ENCODE measurements around the gene MEI4.

Gene MEI4

DNA sequence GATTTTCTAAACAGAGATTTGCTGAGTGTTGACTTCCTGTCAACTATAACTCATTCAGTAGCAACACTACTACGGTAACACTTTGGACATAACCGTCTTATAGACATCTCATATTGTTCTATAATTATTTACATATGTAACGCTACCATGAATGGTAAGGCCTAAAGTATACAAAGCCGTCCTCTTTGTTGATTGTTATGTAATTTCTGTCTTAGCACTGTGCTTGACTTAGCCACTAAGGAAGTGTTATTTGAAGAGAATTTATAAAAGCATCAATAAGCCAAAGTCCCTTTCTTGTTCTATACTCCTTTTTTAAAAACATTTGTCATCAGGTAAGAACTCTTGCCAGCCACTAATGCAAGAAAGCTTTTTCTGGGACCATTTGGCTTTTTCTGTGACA is 240.6 kb downstream of the MEI4 start:
- Histone ChIP-seq H3K9ac (no peak overlapping the region), H4K20me1 (ENCODE audit: insufficient read depth) (no peaks in the 10 kb centered on the region), H3K4me3 (IDR thresholded peaks at IDR 0.05; ENCODE audit: insufficient read depth, low read depth, low read length) (no peak overlapping the region), H3K36me3 (ENCODE audit: insufficient read depth) (no peaks in the 10 kb centered on the region), H3K4me2 (no peak overlapping the region), H2AFZ (ENCODE audit: low read depth) (no peak overlapping the region), H3K27me3 (ENCODE audit: insufficient read depth, low read depth) (no peaks in the 10 kb centered on the region), H3K79me2 (ENCODE audit: insufficient read depth, low read depth) (no peaks in the 10 kb centered on the region), H3K4me1 (ENCODE audit: low read depth, poor library complexity, severe bottlenecking) (no peaks in the 10 kb centered on the region), H3K27ac (no peak overlapping the region)
- TF ChIP-seq, protein P1, sequence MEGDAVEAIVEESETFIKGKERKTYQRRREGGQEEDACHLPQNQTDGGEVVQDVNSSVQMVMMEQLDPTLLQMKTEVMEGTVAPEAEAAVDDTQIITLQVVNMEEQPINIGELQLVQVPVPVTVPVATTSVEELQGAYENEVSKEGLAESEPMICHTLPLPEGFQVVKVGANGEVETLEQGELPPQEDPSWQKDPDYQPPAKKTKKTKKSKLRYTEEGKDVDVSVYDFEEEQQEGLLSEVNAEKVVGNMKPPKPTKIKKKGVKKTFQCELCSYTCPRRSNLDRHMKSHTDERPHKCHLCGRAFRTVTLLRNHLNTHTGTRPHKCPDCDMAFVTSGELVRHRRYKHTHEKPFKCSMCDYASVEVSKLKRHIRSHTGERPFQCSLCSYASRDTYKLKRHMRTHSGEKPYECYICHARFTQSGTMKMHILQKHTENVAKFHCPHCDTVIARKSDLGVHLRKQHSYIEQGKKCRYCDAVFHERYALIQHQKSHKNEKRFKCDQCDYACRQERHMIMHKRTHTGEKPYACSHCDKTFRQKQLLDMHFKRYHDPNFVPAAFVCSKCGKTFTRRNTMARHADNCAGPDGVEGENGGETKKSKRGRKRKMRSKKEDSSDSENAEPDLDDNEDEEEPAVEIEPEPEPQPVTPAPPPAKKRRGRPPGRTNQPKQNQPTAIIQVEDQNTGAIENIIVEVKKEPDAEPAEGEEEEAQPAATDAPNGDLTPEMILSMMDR (conservative IDR thresholded peaks at IDR 0.05; ENCODE audit: low read depth, low read length): no peak

- H3K36me3 ChIP-seq (ENCODE audit: insufficient read depth): no peaks in the 10 kb centered on the region
- no peak overlapping the region for H3K4me3 ChIP-seq (IDR thresholded peaks at IDR 0.05; ENCODE audit: insufficient read depth, low read depth, low read length)
- H3K79me2 ChIP-seq (ENCODE audit: insufficient read depth, low read depth): no peaks in the 10 kb centered on the region
- H4K20me1 ChIP-seq (ENCODE audit: insufficient read depth): no peaks in the 10 kb centered on the region
- H3K9ac ChIP-seq: no peak overlapping the region
- no peak overlapping the region for H3K27ac ChIP-seq
- no peak overlapping the region for H3K4me2 ChIP-seq
- TF ChIP-seq, protein P1 (conservative IDR thresholded peaks at IDR 0.05; ENCODE audit: low read depth, low read length): no peak
- H3K4me1 ChIP-seq (ENCODE audit: low read depth, poor library complexity, severe bottlenecking): no peaks in the 10 kb centered on the region
- H3K27me3 ChIP-seq (ENCODE audit: insufficient read depth, low read depth): no peaks in the 10 kb centered on the region
- no peak overlapping the region for H2AFZ ChIP-seq (ENCODE audit: low read depth)
Measured at GRCh38 chr6:77906070-77906469, 253.2 kb downstream of the MEI4 start.

DNA sequence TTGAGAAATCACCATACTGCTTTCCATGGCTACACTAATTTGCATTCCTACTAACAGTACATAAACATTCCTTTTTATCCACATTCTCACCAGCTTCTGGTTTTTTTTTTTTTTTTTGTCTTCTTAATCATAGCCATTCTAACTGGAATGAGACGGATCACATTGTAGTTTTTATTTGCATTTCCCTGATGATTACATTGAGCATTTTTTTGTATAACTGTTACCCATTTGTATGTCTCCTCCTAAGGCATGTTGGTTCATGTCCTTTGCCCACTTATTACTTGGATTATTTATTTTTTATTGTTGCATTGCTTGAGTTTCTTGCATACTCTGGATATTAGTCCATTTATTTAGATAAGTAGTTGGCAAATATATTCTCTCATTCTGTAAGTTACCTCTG is 258.0 kb downstream of the MEI4 start:
- no peak overlapping the region for H3K27ac ChIP-seq
- H3K4me1 ChIP-seq (ENCODE audit: low read depth, poor library complexity, severe bottlenecking): no peaks in the 10 kb centered on the region
- H3K36me3 ChIP-seq (ENCODE audit: insufficient read depth): no peaks in the 10 kb centered on the region
- H2AFZ ChIP-seq (ENCODE audit: low read depth): no peak overlapping the region
- H4K20me1 ChIP-seq (ENCODE audit: insufficient read depth): no peaks in the 10 kb centered on the region
- no peak overlapping the region for H3K4me3 ChIP-seq (IDR thresholded peaks at IDR 0.05; ENCODE audit: insufficient read depth, low read depth, low read length)
- no peak overlapping the region for H3K4me2 ChIP-seq
- TF ChIP-seq, protein P1 (conservative IDR thresholded peaks at IDR 0.05; ENCODE audit: low read depth, low read length): no peak
- no peaks in the 10 kb centered on the region for H3K27me3 ChIP-seq (ENCODE audit: insufficient read depth, low read depth)
- H3K9ac ChIP-seq: no peak overlapping the region
- H3K79me2 ChIP-seq (ENCODE audit: insufficient read depth, low read depth): no peaks in the 10 kb centered on the region

DNA sequence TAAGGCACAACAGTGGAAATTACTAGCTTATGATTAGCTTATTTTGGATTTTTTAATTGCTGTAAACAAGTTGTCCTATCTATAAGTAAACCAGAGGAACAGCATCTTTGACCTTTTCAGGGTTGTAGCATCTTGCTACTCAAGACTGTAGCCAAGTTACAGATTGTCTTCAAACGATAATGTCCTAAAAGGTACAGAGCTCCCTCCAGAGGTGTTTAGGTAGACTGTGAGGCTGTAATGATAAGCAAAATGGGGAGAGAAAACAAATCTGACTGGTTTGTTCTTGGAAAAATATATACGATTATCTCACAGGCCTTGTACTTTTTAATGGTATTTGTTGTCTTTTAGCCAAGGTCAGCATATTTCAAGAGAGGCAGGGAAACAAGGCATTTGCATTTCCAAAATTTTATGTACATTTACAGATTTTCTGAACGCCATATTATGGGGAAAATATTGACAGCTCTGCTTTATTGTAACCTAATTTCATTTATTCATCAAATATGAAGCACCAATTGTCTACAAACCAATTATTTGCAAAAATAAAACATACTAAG is 273.4 kb downstream of the MEI4 start:
- Histone ChIP-seq H3K9ac (no peak overlapping the region), H3K27me3 (ENCODE audit: insufficient read depth, low read depth) (no peaks in the 10 kb centered on the region), H3K4me2 (no peak overlapping the region), H3K36me3 (ENCODE audit: insufficient read depth) (no peaks in the 10 kb centered on the region), H3K4me3 (IDR thresholded peaks at IDR 0.05; ENCODE audit: insufficient read depth, low read depth, low read length) (no peak overlapping the region), H3K79me2 (ENCODE audit: insufficient read depth, low read depth) (no peaks in the 10 kb centered on the region), H4K20me1 (ENCODE audit: insufficient read depth) (no peaks in the 10 kb centered on the region), H3K4me1 (ENCODE audit: low read depth, poor library complexity, severe bottlenecking) (no peaks in the 10 kb centered on the region), H3K27ac (no peak overlapping the region), H2AFZ (ENCODE audit: low read depth) (no peak overlapping the region)
- TF ChIP-seq, protein P1 (conservative IDR thresholded peaks at IDR 0.05; ENCODE audit: low read depth, low read length): no peak
